Heart left ventricle (tissue), 13 donors: ENCODE data around the gene ASCC3.

Experiments used
- CTCF ChIP-seq, 12 donors: fragments of 200-600 bp; sonication (generic) in 4 of 12; IDR thresholded peaks; one replicate each; pipeline versions ENCODE4 v1.5.0 to v1.8.0; 2018 to 2022; ENCODE audit warnings: antibody characterized with exemption in 12 of 12, mild to moderate bottlenecking in 5 of 12
- POLR2A ChIP-seq, 2 donors: fragments of 450-650 bp; IDR thresholded peaks; one replicate each; pipeline ENCODE4 v1.6.1; 2017; ENCODE audit warnings: antibody characterized with exemption in 2 of 2, mild to moderate bottlenecking in 2 of 2, moderate library complexity in 2 of 2
- donor health status: ischemic (EF 13 %, LVEDD 7.1; RV severe dilation, severe dysfunction).
- donor health status: DM: no; HTN: yes; CAD: no.
- donor health status: DM: no; HTN: no; CAD: no.
- donor health status: ischemic (EF 25% LVEDD 6.9; RV normal size, moderate dysfunction).
- donor health status: ischemic (EF 25% LVEDD 5.7; RV mildly dilated, moderate dysfunction).
- donor health status: ischemic (EF 35%, LVEDD 5.7; RV mildly dilated, moderate dysfunction).
- donor health status: nonischemic (EF 11% LVEDD 7.7; RV severe dilation, severe dysfunction).
- donor health status: DM: yes; HTN: yes; CAD: no.
- donor health status: PGD.
- donor health status: ischemic (EF 29% LVEDD 5.4; RV normal size, mild dysfunction).
- donor health status: nonischemic (EF 23%, LVEDD 6.1; RV moderate dilation, normal function).

GRCh38 chr6:100685747-100686146, 195.4 kb downstream of the ASCC3 start:
- TF ChIP-seq CTCF (IDR thresholded peaks at IDR 0.05) (no peak), POLR2A (IDR thresholded peaks at IDR 0.05) (no peak)
